ENCODE measurements around the gene SHB.

The SHB gene

DNA sequence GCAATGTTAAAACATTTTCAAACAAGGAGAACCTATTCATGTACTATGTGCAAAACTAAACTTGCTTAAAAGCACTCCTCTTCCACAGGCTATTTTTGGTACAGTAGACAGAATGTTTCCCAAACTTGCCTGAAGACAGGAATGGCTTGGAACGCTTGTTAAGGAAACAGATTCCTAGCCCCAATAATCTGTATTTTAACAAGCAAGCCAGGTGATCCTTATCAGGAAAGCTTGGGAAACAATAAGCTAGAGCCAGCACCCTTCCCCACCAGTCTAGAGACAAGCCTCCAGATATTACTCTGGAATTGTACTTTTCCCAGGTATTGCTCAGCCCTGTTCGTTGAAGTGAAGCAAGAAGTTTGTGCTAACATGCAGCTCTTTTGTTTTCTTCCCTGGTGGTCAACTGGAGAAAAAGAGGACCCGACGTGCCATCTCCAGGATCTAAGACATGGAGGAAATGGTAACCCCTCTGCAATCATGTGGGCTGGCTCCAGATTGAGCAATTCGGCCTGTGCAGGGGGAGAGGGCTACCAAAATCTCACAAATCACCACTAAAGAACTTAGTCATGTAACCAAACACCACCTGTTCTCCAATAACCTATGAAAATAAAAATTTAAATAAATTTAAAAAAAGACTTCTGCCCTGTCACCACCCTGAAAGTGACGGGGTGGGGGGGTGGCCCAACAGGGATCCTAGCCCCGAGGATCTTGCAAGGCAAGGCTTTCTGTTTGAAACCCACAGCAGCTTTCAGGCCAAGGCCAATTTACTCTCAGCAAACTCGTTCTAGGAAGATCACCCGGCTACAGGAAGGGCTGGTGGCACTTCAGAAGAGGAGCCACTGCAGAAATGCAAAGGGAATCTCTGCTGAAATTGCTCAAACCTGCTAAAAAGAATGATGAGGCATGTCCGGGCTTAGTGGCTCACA lies 48.6 kb downstream of the SHB start:
- no peak for DNase-seq

- no peak for DNase-seq
These were observed 49.3 kb downstream of the SHB start for GRCh38 chr9:38019731-38020130.

- DNase-seq: no peak
These were observed 49.9 kb downstream of the SHB start for GRCh38 chr9:38018958-38019602.

- no peak for DNase-seq
These were observed 50.6 kb downstream of the SHB start for GRCh38 chr9:38018241-38018957.

DNA sequence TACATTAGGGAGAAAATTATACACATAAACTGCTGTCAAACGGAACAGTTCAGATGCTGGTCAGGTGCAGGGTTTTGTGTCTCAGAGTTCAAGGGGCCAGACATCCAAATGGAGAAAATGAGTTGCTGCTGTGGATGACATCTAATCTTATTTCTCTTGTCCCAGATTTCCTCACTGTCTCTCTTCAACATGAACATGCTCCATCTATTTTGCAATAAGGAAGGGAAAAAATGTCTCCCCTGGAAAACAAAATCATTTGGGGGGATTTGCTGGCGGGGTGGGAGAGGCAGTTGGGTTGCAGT lies 51.2 kb downstream of the SHB start:
- DNase-seq: no peak

- no peak for DNase-seq
These were observed 51.7 kb downstream of the SHB start for GRCh38 chr9:38017149-38017884.

DNA sequence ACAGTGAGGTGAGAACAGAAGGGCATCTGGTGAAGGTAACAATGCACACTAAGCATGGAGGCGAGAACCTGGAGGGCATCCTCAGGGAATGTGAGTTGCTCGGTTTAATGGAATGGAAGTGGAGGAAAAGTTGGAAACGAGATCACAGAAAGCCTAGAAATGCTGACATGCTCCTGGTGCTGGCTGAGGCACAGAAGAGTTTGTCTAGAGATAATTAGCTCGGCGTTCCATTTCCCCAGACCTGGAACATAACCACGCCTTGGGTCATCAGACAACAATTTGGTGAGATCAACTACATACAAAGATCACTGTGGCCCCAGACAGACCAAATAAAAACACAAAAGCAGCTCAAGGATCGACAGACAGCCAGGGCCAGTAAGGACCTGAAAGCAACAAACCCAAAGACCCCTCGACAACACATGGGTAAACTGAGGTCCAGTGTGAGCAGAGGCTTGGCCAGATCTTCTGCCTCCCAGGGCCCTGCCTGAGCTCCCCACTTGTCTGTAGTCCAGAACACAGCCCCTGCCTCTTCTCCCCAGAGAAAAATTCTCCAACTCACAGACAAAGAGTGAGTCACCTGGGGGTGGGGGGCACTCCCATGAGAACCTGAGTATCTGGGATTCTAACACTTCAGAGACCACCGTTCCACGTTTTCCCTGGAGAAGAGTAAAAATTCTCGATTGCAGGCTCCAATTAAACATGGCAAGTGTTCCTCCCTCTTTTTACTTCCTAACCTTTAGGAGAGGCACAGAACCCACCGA lies 52.5 kb downstream of the SHB start:
- no peak for DNase-seq

DNA sequence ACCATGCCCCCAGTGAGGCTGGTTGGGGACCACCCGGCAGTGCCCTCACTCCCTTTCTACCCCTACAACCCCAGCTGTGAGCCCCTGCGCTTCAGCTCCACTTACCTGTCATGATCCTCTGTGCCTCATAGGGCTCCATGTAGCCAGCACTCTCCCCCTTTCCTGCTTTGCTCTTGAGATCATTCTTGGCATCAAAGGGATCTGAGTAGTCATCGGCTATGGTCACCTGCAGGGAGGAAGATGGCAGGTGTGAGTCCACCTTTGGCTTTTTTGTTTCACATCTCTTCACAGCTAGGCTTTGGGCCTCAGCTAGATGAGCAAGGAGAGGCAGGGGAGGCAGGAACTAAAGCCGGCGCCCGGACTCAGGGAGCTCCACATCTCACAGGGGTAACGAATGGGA lies 53.1 kb downstream of the SHB start:
- no peak for DNase-seq

DNA sequence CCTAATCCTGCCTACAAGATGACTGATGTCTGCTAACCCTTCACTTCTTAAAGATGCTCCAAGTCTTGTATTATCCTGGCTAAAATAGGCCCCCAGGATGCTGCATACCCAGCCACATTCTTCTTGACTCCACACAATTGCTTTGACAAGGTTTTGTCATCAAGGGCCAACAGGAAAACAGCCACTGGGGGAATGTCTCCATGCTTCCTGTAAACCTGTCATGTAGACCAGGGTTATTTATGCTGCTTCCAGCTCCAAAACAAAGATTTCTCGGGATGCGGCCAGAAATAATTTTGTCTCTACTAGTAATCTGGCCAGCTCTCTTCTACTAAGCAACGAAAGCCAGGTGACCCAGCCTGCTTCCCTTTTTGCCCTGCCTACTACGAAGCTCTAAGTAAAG lies 53.8 kb downstream of the SHB start:
- no peak for DNase-seq

DNA sequence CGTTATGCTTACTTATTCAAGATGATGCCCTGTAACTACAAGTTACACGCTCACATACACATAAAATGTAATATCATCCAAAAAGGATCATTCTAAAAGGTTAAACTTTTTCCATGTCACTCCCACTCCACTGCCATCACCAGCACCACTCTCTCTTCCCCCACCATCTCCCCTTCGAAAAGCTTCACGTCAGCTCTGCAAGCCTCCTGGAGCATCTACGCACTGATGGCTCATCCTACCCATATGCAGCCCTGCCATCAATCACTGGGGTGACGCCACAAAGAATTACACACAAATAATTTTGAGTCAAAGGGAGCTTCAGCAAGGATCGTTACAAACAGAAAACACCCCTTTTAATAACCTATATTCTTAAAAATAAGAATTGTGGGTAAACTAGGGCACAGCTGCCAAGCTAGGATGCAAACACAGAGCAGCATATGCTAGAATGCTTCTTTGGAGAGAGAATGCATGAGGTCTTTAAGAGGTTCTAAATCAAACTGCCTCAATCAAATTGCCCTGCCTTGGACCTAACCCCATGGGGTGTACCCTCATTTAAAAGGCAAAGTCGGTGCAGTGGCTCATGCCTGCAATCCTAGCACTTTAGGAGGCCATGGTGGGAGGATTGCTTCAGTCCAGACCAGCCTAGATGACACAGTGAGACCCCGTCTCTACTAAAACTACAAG lies 56.1 kb downstream of the SHB start:
- DNase-seq: no peak

DNA sequence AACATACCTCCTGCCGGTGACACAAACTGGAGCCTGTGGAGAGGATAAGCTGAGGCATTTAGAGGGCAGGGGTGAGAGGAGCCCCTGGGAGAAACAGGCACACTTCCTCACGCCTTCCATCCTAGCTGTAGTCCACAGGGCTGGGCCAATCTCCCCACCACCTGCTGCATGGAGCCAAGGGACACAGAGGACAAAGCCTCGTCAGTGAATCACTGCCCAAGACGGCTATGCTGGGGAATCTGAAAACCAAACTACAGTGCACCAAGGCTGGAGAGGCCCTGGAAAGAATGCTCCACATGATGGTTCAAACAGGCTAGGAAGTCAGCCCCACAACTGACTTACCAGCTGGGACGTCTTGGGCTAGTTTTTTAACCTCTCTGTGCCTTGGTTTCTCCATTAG lies 57.0 kb downstream of the SHB start:
- DNase-seq: no peak

GRCh38 chr9:38010918-38011704 lies 57.9 kb downstream of the SHB start:
- DNase-seq: no peak

DNA sequence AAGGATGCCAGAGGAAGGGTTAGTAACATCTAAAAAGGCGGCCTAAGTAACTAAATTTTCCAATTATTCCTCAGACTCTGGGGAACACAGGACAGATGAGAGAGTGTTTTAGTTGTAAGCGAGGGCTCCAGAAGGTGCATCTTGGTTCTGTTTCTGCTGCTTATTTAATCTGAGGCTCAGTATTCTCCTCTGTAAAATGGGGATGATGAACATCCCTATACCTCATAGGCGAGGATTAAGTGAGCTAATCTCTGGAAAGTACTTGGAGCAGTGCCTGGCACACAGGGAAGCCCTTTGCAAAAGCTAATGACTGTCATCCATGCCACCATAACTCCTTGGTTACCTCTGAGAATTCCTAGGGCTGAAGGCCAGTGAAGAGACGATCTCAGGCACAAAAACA lies 59.0 kb downstream of the SHB start:
- no peak for DNase-seq

DNA sequence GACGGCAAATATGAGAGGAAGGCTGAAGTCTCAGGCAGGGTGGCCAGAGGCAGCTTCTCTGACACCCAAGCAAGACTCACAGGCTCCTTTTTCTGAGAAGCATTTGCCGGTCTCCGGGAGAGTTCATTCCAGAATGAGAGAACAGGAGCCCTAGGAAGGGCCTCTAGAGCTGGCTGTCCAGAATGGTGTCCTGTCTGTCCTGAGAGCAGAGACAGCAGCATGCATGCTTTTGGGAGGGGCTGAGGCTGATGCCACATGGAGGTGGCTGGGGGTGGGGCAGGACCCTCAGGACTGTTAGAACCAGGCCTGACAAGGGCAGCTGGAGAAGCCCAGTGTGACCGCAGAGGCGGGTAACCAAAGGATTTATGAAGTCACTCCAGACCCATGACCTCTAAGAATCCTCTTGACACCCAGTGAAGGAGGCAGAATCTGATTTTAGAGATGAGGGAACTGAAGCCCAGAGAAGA lies 60.0 kb downstream of the SHB start:
- DNase-seq: no peak

DNA sequence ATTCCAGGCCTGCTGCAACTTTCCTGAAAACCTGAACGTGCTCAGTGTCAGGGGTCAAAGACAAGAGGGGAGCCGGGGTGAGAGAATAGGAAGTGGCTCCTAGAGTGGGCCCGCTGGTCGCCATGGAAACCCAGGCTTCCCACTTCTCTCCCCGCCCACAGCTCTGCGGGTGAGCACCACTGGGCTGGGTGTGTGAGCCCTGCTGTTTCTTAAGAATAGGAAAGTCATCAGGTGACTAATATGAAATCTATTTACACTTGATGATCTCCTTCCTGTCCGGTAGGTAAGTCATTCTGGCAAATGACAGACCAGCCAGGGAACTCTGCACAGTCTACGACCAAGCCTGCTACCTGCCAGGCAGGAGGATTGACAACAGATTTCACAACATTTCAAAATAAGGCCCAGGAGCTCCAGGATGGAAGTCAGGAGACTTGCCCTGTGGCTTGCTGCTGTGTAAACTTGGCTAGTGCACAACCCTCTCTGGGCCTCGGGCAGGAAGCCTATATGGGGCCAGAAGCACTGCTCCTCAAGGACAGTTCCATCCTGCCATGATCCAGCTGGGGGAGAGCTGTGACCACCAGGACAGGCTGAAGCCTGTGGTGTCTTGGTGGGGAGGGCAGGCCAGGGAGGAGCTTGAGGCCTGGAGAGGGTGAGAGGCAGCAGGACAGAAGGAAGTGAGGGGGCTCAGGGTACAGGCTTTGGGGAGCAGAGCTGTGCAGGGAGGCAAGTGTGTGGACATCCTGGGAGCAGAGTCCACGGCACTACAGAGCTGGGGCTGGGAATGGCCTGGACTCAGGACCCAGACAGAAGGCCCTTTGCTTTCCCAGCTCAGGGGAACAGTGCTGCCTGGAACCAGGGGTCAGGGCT lies 60.6 kb downstream of the SHB start:
- DNase-seq: no peak

- DNase-seq: no peak
These were observed 62.0 kb downstream of the SHB start for GRCh38 chr9:38007016-38007415.

- DNase-seq: no peak
These were observed 62.9 kb downstream of the SHB start for GRCh38 chr9:38006163-38006562.

GRCh38 chr9:38004809-38005560 lies 64.0 kb downstream of the SHB start:
- DNase-seq: no peak

Data from activated CD4-positive, alpha-beta T cell treated with anti-CD3 and anti-CD28 coated beads for 1 hour (primary cell).